A673 (cell line): ENCODE results near the gene ELFN1. TPM values are rescaled to one million over a fixed set of nuclear protein-coding genes. Genes with fewer than 3 reads are reported as not detected.

Source experiments
- BruUV-seq: library from RNA; stranded (reverse); fragments of 400-500 nt; replicated peaks from 2 replicates; lab custom pipeline; 2021; lab: Mats Ljungman, UMichigan
- CTCF ChIA-PET: fragments of 300-600 bp; sonication (Branson Sonifier 250); formaldehyde crosslinking; loops from one replicate; lab custom pipeline; 2022; ENCODE audit warnings: antibody characterized with exemption; lab: Charles Lee
- POLR2A ChIA-PET: fragments of 300-600 bp; sonication (Branson Sonifier 250); formaldehyde crosslinking; loops from one replicate; lab custom pipeline; 2022; ENCODE audit warnings: antibody characterized with exemption; ENCODE audit not compliant: low non-redundant PET; lab: Charles Lee
- DNase-seq: peaks from one replicate; pipeline ENCODE4 v3.0.0-alpha.2; 2015; ENCODE audit warnings: low spot score
- H3K27ac ChIP-seq: fragments of 200-600 bp; sonication (generic); 2 replicates; pipeline ENCODE4 v1.5.1; 2016; ENCODE audit warnings: mixed run types, low read depth, mild to moderate bottlenecking, mixed read lengths, antibody characterized with exemption, low read length; ENCODE audit not compliant: poor library complexity, severe bottlenecking
- H3K27me3 ChIP-seq: fragments of 200-600 bp; sonication (generic); replicated peaks from 2 replicates; pipeline ENCODE4 v1.6.1; 2017; ENCODE audit warnings: mixed run types, low read depth, mild to moderate bottlenecking, mixed read lengths, antibody characterized with exemption, low read length; ENCODE audit not compliant: insufficient read depth, poor library complexity
- H3K36me3 ChIP-seq: fragments of 200-600 bp; sonication (generic); 2 replicates; pipeline ENCODE4 v1.6.1; 2016; ENCODE audit warnings: mixed run types, mild to moderate bottlenecking, mixed read lengths, antibody characterized with exemption, low read length; ENCODE audit not compliant: insufficient read depth, poor library complexity, severe bottlenecking
- H3K4me1 ChIP-seq: fragments of 200-600 bp; sonication (generic); 2 replicates; pipeline ENCODE4 v1.6.1; 2017; ENCODE audit warnings: mixed run types, mild to moderate bottlenecking, mixed read lengths, antibody characterized with exemption, low read length; ENCODE audit not compliant: insufficient read depth, poor library complexity, severe bottlenecking
- H3K4me3 ChIP-seq: fragments of 200-600 bp; sonication (generic); 2 replicates; pipeline ENCODE4 v1.5.1; 2016; ENCODE audit warnings: low read depth, mixed run types, mild to moderate bottlenecking, mixed read lengths, low read length; ENCODE audit not compliant: poor library complexity, severe bottlenecking
- H3K9me3 ChIP-seq: fragments of 200-600 bp; sonication (generic); 2 replicates; pipeline ENCODE4 v1.6.1; 2016; ENCODE audit warnings: mixed run types, low read depth, mild to moderate bottlenecking, mixed read lengths, antibody characterized with exemption, low read length; ENCODE audit not compliant: poor library complexity, severe bottlenecking
- CTCF ChIP-seq: fragments of 300-800, 200-600 bp; sonication (generic); conservative IDR thresholded peaks from 2 replicates; pipeline ENCODE4 v1.5.1; 2017; ENCODE audit warnings: low read depth, mild to moderate bottlenecking, antibody characterized with exemption, low read length, moderate library complexity, mixed read lengths
- EZH2 ChIP-seq: fragments of 200-600 bp; sonication (generic); IDR thresholded peaks from 2 replicates; pipeline ENCODE4 v1.6.1; 2017; ENCODE audit warnings: borderline replicate concordance, low read depth, mild to moderate bottlenecking, mixed read lengths, antibody characterized with exemption, low read length; ENCODE audit not compliant: poor library complexity, severe bottlenecking
- intact Hi-C: fragments of 100-400 bp; cut with micrococcal nuclease; formaldehyde crosslinking; loops from one replicate; pipeline ENCODE4 v1.10.0; 2022; ENCODE audit not compliant: unreplicated experiment
- total RNA-seq: library from RNA; stranded (reverse); gene quantifications from 2 replicates; pipeline ENCODE4 v1.2.3, GENCODE V29; 2021

The ELFN1 gene
- total RNA-seq, 1 experiment from 2014 or later: not detected

- Histone ChIP-seq H3K27ac (no peak overlapping the region), H3K4me3 (no peak overlapping the region), H3K9me3 (no peaks in the 10 kb centered on the region), H3K36me3 (no peaks in the 10 kb centered on the region), H3K4me1 (peaks cover 23% of the 10 kb centered on the region), H3K27me3 (no peaks in the 10 kb centered on the region)
- BruUV-seq: no TSS peak
- POLR2A ChIA-PET: no interaction called here
- peak; percentile 86 for DNase-seq
- CTCF ChIA-PET: interaction anchor here (0.5 kb wide), 1 partner anchor 17 kb away, joined by 4 read pairs; no protein-coding TSS in a partner anchor
- intact Hi-C loops: no loop called here
- TF ChIP-seq CTCF (no peak), EZH2 (no peak)
These were observed 22.9 kb upstream of the ELFN1 start for GRCh38 chr7:1646957-1647891.

- CTCF ChIA-PET: interaction anchor here (1.1 kb wide), 1 partner anchor 9 kb away, joined by 3 read pairs; no protein-coding TSS in a partner anchor
- H3K9me3 ChIP-seq: no peaks in the 10 kb centered on the region
- no peaks in the 10 kb centered on the region for H3K27me3 ChIP-seq
- no peak overlapping the region for H3K4me3 ChIP-seq
- TF ChIP-seq EZH2: no peak
- TF ChIP-seq CTCF: no peak
- no TSS peak for BruUV-seq
- H3K4me1 ChIP-seq: peaks cover 23% of the 10 kb centered on the region
- POLR2A ChIA-PET: no interaction called here
- peak; percentile 51 for DNase-seq
- H3K36me3 ChIP-seq: no peaks in the 10 kb centered on the region
- no peak overlapping the region for H3K27ac ChIP-seq
- intact Hi-C loops: no loop called here
These were observed 22.0 kb upstream of the ELFN1 start for GRCh38 chr7:1647961-1648672.

- Histone ChIP-seq H3K4me1 (peaks cover 23% of the 10 kb centered on the region), H3K4me3 (no peak overlapping the region), H3K36me3 (no peaks in the 10 kb centered on the region), H3K9me3 (no peaks in the 10 kb centered on the region), H3K27ac (no peak overlapping the region), H3K27me3 (no peaks in the 10 kb centered on the region)
- intact Hi-C loops: no loop called here
- BruUV-seq: no TSS peak
- ChIA-PET CTCF (no interaction called here), POLR2A (no interaction called here)
- no peak for DNase-seq
- TF ChIP-seq CTCF: no peak
- TF ChIP-seq EZH2: no peak
These were observed 20.2 kb upstream of the ELFN1 start for GRCh38 chr7:1649751-1650326.
